Mucosa of rectum (tissue), 2 donors: ENCODE data around the gene SH3RF3.

Source experiments
- H3K27ac ChIP-seq, 2 donors: one replicate each; pipeline ENCODE4 v1.7.0; 2013; ENCODE audit warnings: inconsistent platforms in 2 of 2, low read depth in 2 of 2, low read length in 2 of 2
- H3K27me3 ChIP-seq, 2 donors: one replicate each; pipeline ENCODE4 v1.7.0; 2013; ENCODE audit warnings: low read length in 2 of 2; ENCODE audit not compliant: control insufficient read depth in 2 of 2, insufficient read depth in 2 of 2
- H3K36me3 ChIP-seq, 2 donors: one replicate each; pipeline ENCODE4 v1.7.0; 2013; ENCODE audit warnings: low read length in 2 of 2; ENCODE audit not compliant: control insufficient read depth in 2 of 2, insufficient read depth in 2 of 2
- H3K4me1 ChIP-seq, 2 donors: one replicate each; pipeline ENCODE4 v1.7.0; 2013; ENCODE audit warnings: low read length in 2 of 2, mild to moderate bottlenecking in 1 of 2; ENCODE audit not compliant: control insufficient read depth in 2 of 2, insufficient read depth in 2 of 2
- H3K4me3 ChIP-seq, 2 donors: one replicate each; pipeline ENCODE4 v1.7.0; 2013; ENCODE audit warnings: low read length in 2 of 2
- H3K9ac ChIP-seq, 2 donors: one replicate each; pipeline ENCODE4 v1.7.0; 2013; ENCODE audit warnings: low read length in 2 of 2, low read depth in 1 of 2, mild to moderate bottlenecking in 1 of 2
- H3K9me3 ChIP-seq, 2 donors: one replicate each; pipeline ENCODE4 v1.7.0; 2013; ENCODE audit warnings: low read length in 2 of 2; ENCODE audit not compliant: control insufficient read depth in 2 of 2
- donor health status: healthy.
- donor health status: Normal muscosa, but diverticular disease.

Gene SH3RF3

GRCh38 chr2:109479804-109480203 lies 350.8 kb downstream of the SH3RF3 start:
- Histone ChIP-seq H3K4me1 (peaks cover 17 to 33% of the 10 kb centered on the region in 2 donors), H3K36me3 (no peaks in the 10 kb centered on the region), H3K27me3 (no peaks in the 10 kb centered on the region), H3K9me3 (no peaks in the 10 kb centered on the region), H3K27ac (no peak overlapping the region), H3K4me3 (no peak overlapping the region), H3K9ac (no peak overlapping the region)

- Histone ChIP-seq H3K4me3 (no peak overlapping the region), H3K36me3 (no peaks in the 10 kb centered on the region), H3K4me1 (peaks cover 17 to 33% of the 10 kb centered on the region in 2 donors), H3K27me3 (no peaks in the 10 kb centered on the region), H3K9me3 (no peaks in the 10 kb centered on the region), H3K9ac (peak overlapping the region in 1 of 2 donors; percentile 42), H3K27ac (peak overlapping the region; percentile 56 to 61)
Measured at GRCh38 chr2:109480486-109481195, 351.6 kb downstream of the SH3RF3 start.

- peaks cover 17 to 28% of the 10 kb centered on the region in 2 donors for H3K4me1 ChIP-seq
- no peaks in the 10 kb centered on the region for H3K9me3 ChIP-seq
- peak overlapping the region in 1 of 2 donors; percentile 42 for H3K9ac ChIP-seq
- no peaks in the 10 kb centered on the region for H3K27me3 ChIP-seq
- H3K36me3 ChIP-seq = no peaks in the 10 kb centered on the region
- H3K4me3 ChIP-seq = no peak overlapping the region
- peak overlapping the region; percentile 56 to 61 for H3K27ac ChIP-seq
Measured at GRCh38 chr2:109481196-109481555, 352.2 kb downstream of the SH3RF3 start.

- H3K4me1 ChIP-seq = peaks cover 17 to 24% of the 10 kb centered on the region in 2 donors
- H3K9me3 ChIP-seq = no peaks in the 10 kb centered on the region
- H3K27me3 ChIP-seq = no peaks in the 10 kb centered on the region
- peak overlapping the region in 1 of 2 donors; percentile 12 for H3K9ac ChIP-seq
- no peaks in the 10 kb centered on the region for H3K36me3 ChIP-seq
- H3K27ac ChIP-seq = peak overlapping the region; percentile 28 to 61
- H3K4me3 ChIP-seq = no peak overlapping the region
Measured at GRCh38 chr2:109481599-109481998, 352.6 kb downstream of the SH3RF3 start.

- peaks cover 17 to 27% of the 10 kb centered on the region in 2 donors for H3K4me1 ChIP-seq
- no peaks in the 10 kb centered on the region for H3K9me3 ChIP-seq
- H3K27me3 ChIP-seq = no peaks in the 10 kb centered on the region
- H3K9ac ChIP-seq = no peak overlapping the region
- H3K4me3 ChIP-seq = no peak overlapping the region
- no peak overlapping the region for H3K27ac ChIP-seq
- H3K36me3 ChIP-seq = no peaks in the 10 kb centered on the region
Measured at GRCh38 chr2:109482361-109482861, 353.4 kb downstream of the SH3RF3 start.

- Histone ChIP-seq H3K9ac (no peak overlapping the region), H3K36me3 (no peaks in the 10 kb centered on the region), H3K4me3 (no peak overlapping the region), H3K9me3 (no peaks in the 10 kb centered on the region), H3K27me3 (no peaks in the 10 kb centered on the region), H3K4me1 (peaks cover under 1 to 8% of the 10 kb centered on the region in 2 donors), H3K27ac (no peak overlapping the region)
Measured at GRCh38 chr2:109486711-109487535, 357.9 kb downstream of the SH3RF3 start.

GRCh38 chr2:109487536-109487869 lies 358.5 kb downstream of the SH3RF3 start:
- Histone ChIP-seq H3K9ac (no peak overlapping the region), H3K36me3 (no peaks in the 10 kb centered on the region), H3K27me3 (no peaks in the 10 kb centered on the region), H3K27ac (no peak overlapping the region), H3K4me3 (no peak overlapping the region), H3K9me3 (no peaks in the 10 kb centered on the region), H3K4me1 (peaks cover 0 to 5% of the 10 kb centered on the region in 2 donors)

GRCh38 chr2:109487871-109488655 lies 359.1 kb downstream of the SH3RF3 start:
- no peak overlapping the region for H3K27ac ChIP-seq
- peaks cover 0 to 3% of the 10 kb centered on the region in 2 donors for H3K4me1 ChIP-seq
- no peak overlapping the region for H3K9ac ChIP-seq
- no peak overlapping the region for H3K4me3 ChIP-seq
- H3K9me3 ChIP-seq = no peaks in the 10 kb centered on the region
- no peaks in the 10 kb centered on the region for H3K36me3 ChIP-seq
- H3K27me3 ChIP-seq = no peaks in the 10 kb centered on the region

- no peak overlapping the region for H3K4me3 ChIP-seq
- no peak overlapping the region for H3K9ac ChIP-seq
- H3K27me3 ChIP-seq = no peaks in the 10 kb centered on the region
- no peaks in the 10 kb centered on the region for H3K9me3 ChIP-seq
- no peaks in the 10 kb centered on the region for H3K36me3 ChIP-seq
- peaks cover 2 to 12% of the 10 kb centered on the region in 2 donors for H3K4me1 ChIP-seq
- H3K27ac ChIP-seq = no peak overlapping the region
Measured at GRCh38 chr2:109489296-109489695, 360.3 kb downstream of the SH3RF3 start.
